HG03378 (cell line): ENCODE data around the gene HOXC6.
A peak's percentile ranks its signal among the peaks of the same experiment; 100 is the strongest.
"Not testable (repeated sequence)": the region's sequence is repeated elsewhere in the genome, so short reads cannot be mapped to it uniquely, and the experiment has no call there.

Source experiments
- ATAC-seq: cut with Tn5 transposase; IDR thresholded peaks from one replicate; pipeline ENCODE4 v1.9.1; 2021; ENCODE audit warnings: mild to moderate bottlenecking, moderate library complexity; ENCODE audit not compliant: unreplicated experiment

Gene HOXC6

GRCh38 chr12:54052438-54053002 lies 24.3 kb downstream of the HOXC6 start:
- no peak for ATAC-seq

GRCh38 chr12:54053003-54053750 lies 24.9 kb downstream of the HOXC6 start:
- ATAC-seq: peak; percentile 70

- peak; percentile 26 for ATAC-seq
Measured at GRCh38 chr12:54053751-54054741, 25.8 kb downstream of the HOXC6 start, which contains the start of gene HOXC4. HOXC4 (plus strand) TSS chr12:54053835; CDS start chr12:54053923, 88 bp downstream.

GRCh38 chr12:54054742-54055194 lies 26.5 kb downstream of the HOXC6 start:
- ATAC-seq: no peak

GRCh38 chr12:54055552-54055951 lies 27.3 kb downstream of the HOXC6 start:
- no peak for ATAC-seq

GRCh38 chr12:54056110-54056509 lies 27.9 kb downstream of the HOXC6 start:
- no peak for ATAC-seq

GRCh38 chr12:54058128-54058768 lies 30.0 kb downstream of the HOXC6 start:
- no peak for ATAC-seq

- no peak for ATAC-seq
Measured at GRCh38 chr12:54059668-54060067, 31.4 kb downstream of the HOXC6 start.

- ATAC-seq: no peak
Measured at GRCh38 chr12:54060174-54060974, 32.1 kb downstream of the HOXC6 start.

GRCh38 chr12:54060975-54061778 lies 32.9 kb downstream of the HOXC6 start:
- no peak for ATAC-seq

- ATAC-seq: no peak
Measured at GRCh38 chr12:54065677-54066076, 37.4 kb downstream of the HOXC6 start.

- no peak for ATAC-seq
Measured at GRCh38 chr12:54066408-54066807, 38.2 kb downstream of the HOXC6 start.

GRCh38 chr12:54068418-54069070 lies 40.3 kb downstream of the HOXC6 start:
- no peak for ATAC-seq

GRCh38 chr12:54071942-54072341 lies 43.7 kb downstream of the HOXC6 start:
- no peak for ATAC-seq

GRCh38 chr12:54074308-54074707 lies 46.1 kb downstream of the HOXC6 start:
- ATAC-seq: no peak

- ATAC-seq: no peak
Measured at GRCh38 chr12:54075409-54075808, 47.2 kb downstream of the HOXC6 start.

- ATAC-seq: no peak
Measured at GRCh38 chr12:54075974-54076373, 47.7 kb downstream of the HOXC6 start.

- not testable (repeated sequence) for ATAC-seq
Measured at GRCh38 chr12:54077843-54078242, 49.6 kb downstream of the HOXC6 start.

GRCh38 chr12:54079115-54079514 lies 50.9 kb downstream of the HOXC6 start:
- ATAC-seq: not testable (repeated sequence)
